ENCODE data around the gene FAM210A.
A peak's percentile ranks its signal among the peaks of the same experiment; 100 is the strongest.

FAM210A gene

GRCh38 chr18:13642440-13642827 lies 83.9 kb downstream of the FAM210A start:
- DNase-seq = no peak

DNA sequence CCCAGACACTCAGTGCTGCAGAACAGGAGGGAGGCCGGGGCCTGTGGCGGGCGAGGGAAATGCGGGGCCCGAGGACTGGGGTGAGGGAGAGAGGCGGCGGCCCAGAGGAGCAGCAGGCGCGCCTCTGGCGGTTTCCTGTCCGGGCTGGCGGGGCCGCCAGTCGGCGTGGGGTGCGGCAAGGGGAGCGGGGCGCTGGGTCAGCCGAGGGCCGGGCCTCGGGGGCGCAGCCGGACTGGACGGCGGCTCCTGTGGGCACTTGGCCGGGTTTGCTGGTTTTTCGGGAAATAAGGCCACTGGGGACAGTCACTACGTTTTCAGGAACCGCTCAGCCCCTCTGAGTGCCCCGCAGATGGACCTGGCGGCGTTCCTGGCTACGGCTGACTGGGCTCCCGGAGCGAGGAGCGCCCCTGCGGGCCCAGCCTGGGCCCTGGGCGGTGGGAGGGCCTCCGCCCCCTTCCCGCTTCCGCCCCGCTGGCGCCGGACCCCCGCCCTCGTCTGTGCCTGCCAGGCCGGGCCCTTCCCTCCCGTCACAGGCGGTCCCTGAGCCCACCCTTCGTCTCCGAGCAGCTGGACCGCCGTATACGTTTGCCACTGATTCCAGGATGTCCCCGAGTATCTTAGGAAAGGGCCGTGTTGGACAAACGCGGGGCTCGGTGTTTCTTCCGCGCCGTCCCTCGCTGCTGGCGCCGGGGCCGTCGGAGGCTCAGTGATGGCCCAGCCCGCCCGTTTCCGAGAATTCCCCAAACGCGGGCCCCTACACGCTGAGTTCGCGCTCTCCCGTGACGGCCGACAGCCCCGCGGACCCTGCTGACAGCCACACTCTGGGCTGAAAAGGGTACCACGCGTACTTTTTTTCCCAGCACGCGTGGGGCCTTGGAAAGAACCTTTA lies 84.6 kb downstream of the FAM210A start:
- DNase-seq = no peak

GRCh38 chr18:13640266-13640860 lies 86.0 kb downstream of the FAM210A start:
- DNase-seq = no peak

- no peak for DNase-seq
Measured at GRCh38 chr18:13638719-13639595, 87.4 kb downstream of the FAM210A start.

DNA sequence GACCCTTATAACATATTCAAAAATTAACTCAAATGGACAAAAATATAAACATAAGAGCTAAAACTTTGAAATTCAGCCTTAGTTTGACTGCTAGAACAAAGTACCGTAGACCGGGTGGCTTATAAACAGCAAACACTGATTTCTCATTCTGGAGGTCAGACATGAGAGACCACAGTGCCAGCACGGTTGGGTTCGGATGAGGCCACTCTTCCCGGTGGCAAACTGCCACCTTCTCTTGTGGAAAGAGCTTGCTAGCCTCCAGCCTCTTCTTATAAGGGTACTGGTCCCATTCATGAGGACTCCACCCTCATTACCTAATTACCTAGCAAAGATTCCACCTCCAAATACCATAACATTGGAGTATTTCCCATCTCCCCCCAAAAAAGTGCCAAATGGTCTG lies 91.3 kb downstream of the FAM210A start:
- no peak for DNase-seq

- no peak for DNase-seq
Measured at GRCh38 chr18:13633700-13634099, 92.7 kb downstream of the FAM210A start.

GRCh38 chr18:13630716-13631268 lies 95.6 kb downstream of the FAM210A start:
- no peak for DNase-seq

GRCh38 chr18:13629841-13630715 lies 96.3 kb downstream of the FAM210A start:
- DNase-seq = peak; percentile 58

GRCh38 chr18:13628211-13628610 lies 98.1 kb downstream of the FAM210A start:
- no peak for DNase-seq

GRCh38 chr18:13627639-13628038 lies 98.7 kb downstream of the FAM210A start:
- DNase-seq = no peak

- no peak for DNase-seq
Measured at GRCh38 chr18:13626544-13626908, 99.8 kb downstream of the FAM210A start.

DNA sequence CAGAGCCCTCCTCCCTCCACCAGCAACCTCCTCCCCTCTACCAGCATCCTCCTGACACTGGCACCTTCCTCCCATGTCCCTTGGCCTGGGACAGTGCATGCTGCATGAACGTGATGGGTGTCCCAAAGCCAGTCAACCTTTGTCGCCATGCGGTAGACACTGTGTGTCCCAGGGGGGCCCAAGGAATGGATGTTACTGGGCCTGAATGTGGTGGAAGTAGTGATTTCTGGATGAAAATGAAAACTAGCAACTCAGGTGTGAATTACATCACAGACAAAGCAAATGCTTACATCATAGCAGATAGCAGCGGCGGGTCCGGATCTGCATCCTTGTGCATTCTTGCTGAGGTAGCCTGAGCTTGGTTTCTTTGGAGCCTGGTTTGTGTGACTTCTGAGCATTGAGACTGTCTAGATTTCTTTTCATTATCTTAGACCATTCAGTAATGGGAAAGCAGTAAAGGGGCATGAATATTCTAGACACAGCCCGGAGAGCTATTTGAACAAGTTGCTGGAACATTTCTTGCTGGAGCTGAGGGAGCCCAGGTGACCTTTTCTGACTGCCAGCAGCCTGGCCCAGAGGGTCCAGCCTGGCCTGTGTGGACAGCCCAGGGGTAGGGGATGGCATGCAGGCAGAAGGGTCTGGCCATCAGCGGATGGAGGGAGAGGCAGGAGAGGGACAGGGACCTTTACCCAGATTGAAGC lies 100.4 kb downstream of the FAM210A start:
- no peak for DNase-seq

DNA sequence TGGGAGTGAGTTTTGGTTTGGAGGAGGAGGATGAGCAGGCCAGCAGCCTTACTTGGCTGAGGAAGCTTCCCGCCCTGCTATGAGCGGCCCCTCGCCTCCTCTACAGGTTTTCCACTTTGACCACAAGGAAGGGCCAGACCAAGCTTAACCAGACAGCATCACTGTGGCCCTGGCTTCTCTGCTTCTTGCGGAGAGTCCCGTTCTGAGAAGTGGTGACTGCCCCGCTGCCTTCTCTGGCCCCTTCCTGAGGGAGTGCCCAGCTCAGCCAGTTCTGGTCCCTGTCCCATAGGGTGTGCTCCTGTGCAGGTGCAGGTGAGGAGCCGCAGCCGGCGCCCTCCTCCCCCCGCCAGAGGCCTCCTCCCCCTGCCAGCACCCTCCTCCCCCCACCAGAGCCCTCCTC lies 101.0 kb downstream of the FAM210A start:
- no peak for DNase-seq

DNA sequence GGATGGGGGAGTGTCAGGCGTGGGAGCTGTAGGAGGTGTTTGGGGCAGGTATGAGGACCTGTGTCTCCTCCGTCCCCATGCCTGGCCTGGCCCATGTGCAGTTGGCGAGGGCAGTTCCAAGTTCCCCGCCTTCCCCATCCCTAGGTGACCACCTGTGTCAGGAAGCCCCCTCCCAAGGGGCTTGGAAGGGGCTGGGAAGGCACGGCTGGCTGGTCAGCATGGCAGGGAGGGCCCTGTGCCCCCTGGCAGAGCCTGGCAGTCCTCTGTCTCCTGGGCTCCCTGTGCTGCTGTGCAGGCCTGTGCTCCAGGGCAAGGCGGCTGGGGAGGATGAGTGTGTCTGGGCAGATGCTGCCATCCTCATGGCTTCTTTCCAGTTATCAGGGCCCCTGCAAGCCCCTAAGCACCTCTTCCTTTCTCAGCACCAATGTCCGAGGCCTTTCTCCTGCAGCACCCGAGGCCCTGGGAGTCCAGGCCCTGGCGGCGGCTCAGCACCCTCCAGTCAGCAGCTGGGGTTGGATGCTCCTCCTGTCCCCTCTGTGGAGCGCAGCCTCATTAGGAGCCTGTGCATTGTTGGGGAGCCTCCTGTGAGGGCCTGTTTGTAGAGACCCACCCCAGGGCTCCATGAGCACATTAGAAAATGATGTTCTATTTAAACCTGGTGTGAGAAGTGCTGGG lies 101.7 kb downstream of the FAM210A start:
- no peak for DNase-seq

GRCh38 chr18:13623871-13624270 lies 102.5 kb downstream of the FAM210A start:
- DNase-seq = no peak

DNA sequence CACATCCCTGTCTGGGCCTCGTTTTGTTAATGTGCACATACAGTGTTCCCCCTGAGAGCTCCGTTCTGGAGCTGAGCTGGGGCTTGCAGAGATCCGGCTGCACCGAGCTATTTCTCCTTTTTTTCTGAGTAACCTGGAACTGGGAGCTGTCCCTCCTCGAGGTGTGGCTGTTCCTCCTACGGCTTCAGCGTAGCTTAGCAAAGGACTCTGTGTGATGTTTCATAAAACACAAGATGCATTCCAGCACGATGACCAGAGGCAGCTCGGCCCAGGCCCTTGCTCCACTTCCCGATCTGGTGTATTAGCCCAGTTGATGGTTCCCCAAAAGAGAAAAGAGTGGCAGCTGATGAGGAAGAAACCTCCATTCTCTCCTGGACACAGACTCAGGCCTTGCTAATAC lies 103.0 kb downstream of the FAM210A start:
- DNase-seq = no peak

DNA sequence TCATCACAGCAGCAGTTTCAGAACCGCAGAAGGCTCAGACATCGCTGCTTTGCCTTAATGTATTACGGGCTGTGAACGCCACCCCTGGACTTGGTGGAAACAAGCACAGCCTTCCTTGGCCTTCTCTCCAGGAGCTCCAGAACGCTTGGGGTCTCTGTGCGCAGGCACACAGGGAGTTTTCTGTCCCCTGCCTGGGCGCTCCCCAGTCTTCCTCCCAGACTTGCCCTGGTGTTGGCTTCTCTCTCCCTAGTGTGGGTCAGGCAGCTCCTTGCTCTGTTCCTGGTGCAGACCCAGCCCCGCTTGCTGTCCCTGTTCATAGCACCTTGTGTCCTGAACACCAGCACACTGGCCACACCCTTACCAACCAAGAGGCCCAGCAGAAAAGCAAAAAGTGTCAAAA lies 103.6 kb downstream of the FAM210A start:
- DNase-seq = no peak

DNA sequence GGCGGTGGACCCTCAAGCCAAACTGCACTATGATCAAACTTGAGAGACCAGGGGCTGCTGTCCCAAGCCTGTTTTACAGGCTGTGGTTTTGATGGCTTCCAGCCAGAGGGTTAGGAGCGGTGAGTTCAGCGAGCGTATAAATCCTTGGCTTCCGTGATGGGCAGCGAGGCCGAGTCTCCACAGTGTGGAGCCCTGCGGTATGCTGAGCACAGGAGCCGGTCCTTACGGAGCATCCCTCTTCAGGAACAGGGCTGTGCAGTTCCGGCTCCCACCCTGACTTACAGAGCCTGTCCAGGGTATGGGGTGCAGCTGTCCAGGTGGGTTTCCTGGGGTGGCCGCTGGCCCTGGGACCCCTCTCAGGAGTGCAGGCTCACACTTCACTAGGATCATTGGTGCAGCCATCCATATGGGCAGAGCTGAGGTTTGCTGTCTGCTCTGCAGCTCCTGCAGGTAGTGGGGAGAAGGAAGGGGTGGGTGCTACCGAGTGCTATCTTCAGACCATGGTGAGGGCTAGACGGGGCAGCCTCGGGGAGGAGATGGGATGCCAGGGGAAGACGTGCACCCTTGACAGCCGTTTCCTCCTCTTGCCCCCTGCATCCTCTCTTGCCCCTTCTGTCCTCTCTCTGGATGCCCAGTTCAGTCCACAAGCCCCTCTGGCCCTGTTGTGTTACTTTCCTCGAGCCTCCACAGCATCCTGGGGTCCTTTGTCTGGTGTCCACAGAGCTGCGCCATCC lies 104.3 kb downstream of the FAM210A start:
- DNase-seq = no peak

- no peak for DNase-seq
Measured at GRCh38 chr18:13621446-13621849, 104.9 kb downstream of the FAM210A start.

- no peak for DNase-seq
Measured at GRCh38 chr18:13620818-13621445, 105.4 kb downstream of the FAM210A start.

Data from fibroblast of skin of right quadriceps (primary cell).